CD14-positive monocyte (primary cell): Measurements from ENCODE around the gene ALDH18A1. TPM values are rescaled to one million over a fixed set of nuclear protein-coding genes. Genes with fewer than 3 reads are reported as not detected.
A peak's percentile ranks its signal among the peaks of the same experiment; 100 is the strongest.

Source experiments
- DNase-seq, 3 donors: peaks; one replicate each; pipeline ENCODE4 v3.0.0-alpha.2; 2011 to 2022
- H2AFZ ChIP-seq: 2 replicates; pipeline ENCODE4 v1.6.0; 2012; ENCODE audit warnings: mild to moderate bottlenecking, low read depth, low read length, inconsistent platforms; ENCODE audit not compliant: insufficient read depth, poor library complexity, severe bottlenecking
- H3K27ac ChIP-seq, 2 donors: 1 replicate in 1 of 2; 2 replicates in 1 of 2; pipeline ENCODE4 v1.5.1; 2012 to 2013; ENCODE audit warnings: low read length in 2 of 2, control low read depth in 1 of 2, inconsistent platforms in 1 of 2, low read depth in 1 of 2, mild to moderate bottlenecking in 1 of 2
- H3K27me3 ChIP-seq, 2 donors: one replicate each; pipeline versions ENCODE4 v1.6.0 to v1.6.1; 2011 to 2013; ENCODE audit warnings: low read length in 2 of 2; ENCODE audit not compliant: control insufficient read depth in 2 of 2, insufficient read depth in 2 of 2
- H3K36me3 ChIP-seq, 2 donors: replicated peaks in 1 of 2; 1 replicate in 1 of 2; 2 replicates in 1 of 2; pipeline versions ENCODE4 v1.5.1 to v1.6.1; 2012 to 2013; ENCODE audit warnings: low read length in 2 of 2, control low read depth in 1 of 2, inconsistent platforms in 1 of 2, mild to moderate bottlenecking in 1 of 2; ENCODE audit not compliant: insufficient read depth in 2 of 2, control insufficient read depth in 1 of 2
- H3K4me1 ChIP-seq, 2 donors: 1 replicate in 1 of 2; 2 replicates in 1 of 2; pipeline versions ENCODE4 v1.5.1 to v1.6.1; 2012 to 2013; ENCODE audit warnings: low read length in 2 of 2, control low read depth in 1 of 2, inconsistent platforms in 1 of 2, mild to moderate bottlenecking in 1 of 2, moderate library complexity in 1 of 2; ENCODE audit not compliant: insufficient read depth in 2 of 2, control insufficient read depth in 1 of 2
- H3K4me2 ChIP-seq: replicated peaks from 2 replicates; pipeline ENCODE3; 2012; ENCODE audit warnings: low read length, moderate library complexity, mild to moderate bottlenecking; ENCODE audit not compliant: poor library complexity, severe bottlenecking; ENCODE audit errors: extremely low read depth
- H3K4me3 ChIP-seq, 3 experiments: fragments of 200-600 bp in 1 of 3; sonication (generic) in 1 of 3; replicated peaks in 1 of 3; 1 replicate in 2 of 3; 2 replicates in 1 of 3; pipeline ENCODE4 v1.5.1; 2011 to 2013; ENCODE audit warnings: low read length in 3 of 3, mild to moderate bottlenecking in 3 of 3, control low read depth in 2 of 3, low read depth in 2 of 3, inconsistent platforms in 1 of 3, moderate library complexity in 1 of 3
- H3K79me2 ChIP-seq: 2 replicates; pipeline ENCODE4 v1.6.0; 2012; ENCODE audit warnings: mild to moderate bottlenecking, control low read depth, inconsistent platforms, low read length, moderate library complexity; ENCODE audit not compliant: insufficient read depth
- H3K9ac ChIP-seq: 2 replicates; pipeline ENCODE4 v1.6.0; 2017; ENCODE audit warnings: low read length, mild to moderate bottlenecking; ENCODE audit not compliant: insufficient read depth, poor library complexity, severe bottlenecking
- H3K9me3 ChIP-seq, 2 donors: replicated peaks in 1 of 2; 1 replicate in 1 of 2; 2 replicates in 1 of 2; pipeline versions ENCODE4 v1.5.1 to v1.6.1; 2012 to 2013; ENCODE audit warnings: low read length in 2 of 2, control low read depth in 1 of 2; ENCODE audit not compliant: control insufficient read depth in 1 of 2, insufficient read depth in 1 of 2
- H4K20me1 ChIP-seq: 2 replicates; pipeline ENCODE4 v1.6.0; 2012; ENCODE audit warnings: mild to moderate bottlenecking, low read length, control low read depth, moderate library complexity; ENCODE audit not compliant: insufficient read depth
- H3K27ac Mint-ChIP-seq, 7 donors: one replicate each; pipeline ENCODE4 v1.8.0; 2020; ENCODE audit warnings: mild to moderate bottlenecking in 7 of 7, mixed read lengths in 7 of 7, moderate library complexity in 6 of 7, inconsistent platforms in 2 of 7
- H3K27me3 Mint-ChIP-seq, 3 donors: one replicate each; pipeline ENCODE4 v1.8.0; 2021 to 2022; ENCODE audit warnings: low read depth in 3 of 3, mild to moderate bottlenecking in 3 of 3, mixed read lengths in 3 of 3, moderate library complexity in 3 of 3, inconsistent platforms in 1 of 3
- H3K36me3 Mint-ChIP-seq, 2 donors: one replicate each; pipeline ENCODE4 v1.8.0; 2020; ENCODE audit warnings: mixed read lengths in 2 of 2, inconsistent platforms in 1 of 2, mild to moderate bottlenecking in 1 of 2
- H3K4me1 Mint-ChIP-seq: one replicate; pipeline ENCODE4 v1.8.0; 2020; ENCODE audit warnings: mild to moderate bottlenecking, mixed read lengths
- H3K4me3 Mint-ChIP-seq, 2 donors: one replicate each; pipeline ENCODE4 v1.8.0; 2020; ENCODE audit warnings: mild to moderate bottlenecking in 2 of 2, mixed read lengths in 2 of 2, moderate library complexity in 1 of 2
- H3K9me3 Mint-ChIP-seq, 7 donors: one replicate each; pipeline ENCODE4 v1.8.0; 2020 to 2022; ENCODE audit warnings: mixed read lengths in 7 of 7, mild to moderate bottlenecking in 6 of 7, moderate library complexity in 6 of 7, inconsistent platforms in 2 of 7
- CTCF ChIP-seq: fragments of 200-600 bp; IDR thresholded peaks from one replicate; pipeline ENCODE4 v1.8.0; 2022; ENCODE audit warnings: antibody characterized with exemption, mild to moderate bottlenecking
- WGBS: methylation state at CpG from one replicate; pipeline ENCODE4 v1.1.5; 2013; ENCODE audit warnings: missing lambda C conversion rate; ENCODE audit not compliant: insufficient coverage; 5-methylcytosine and 5-hydroxymethylcytosine counted together
- intact Hi-C, 2 donors: fragments of 100-400 bp; cut with micrococcal nuclease; formaldehyde crosslinking; loops; one replicate each; pipeline versions ENCODE4 v1.15.0 to v1.15.1; 2023
- polyA plus RNA-seq, 3 donors: library from polyadenylated mRNA; depleted of rRNA in 1 of 3; unstranded in 2 of 3; stranded (reverse) in 1 of 3; fragments of 300-500 nt in 2 of 3; fragments of >200 nt in 1 of 3; fragmentation: Illumina TruSeq in 2 of 3; gene quantifications; 1 replicate in 2 of 3; 2 replicates in 1 of 3; pipeline ENCODE4 v1.2.3, GENCODE V29; 2012 to 2021

The ALDH18A1 gene
- polyA plus RNA-seq, 3 donors = 1.7 to 2.6 (median 2.6) TPM

GRCh38 chr10:95569368-95569767 is 87.1 kb downstream of the ALDH18A1 start:
- H3K4me2 ChIP-seq = no peak overlapping the region
- Mint-ChIP-seq H3K27me3 (peaks cover 4 to 6% (median 4%) of the 10 kb centered on the region in 3 donors), H3K4me1 (peaks cover 25% of the 10 kb centered on the region), H3K4me3 (no peak overlapping the region), H3K27ac (peak overlapping the region in 3 of 7 donors; percentile 23 to 41 (median 27)), H3K36me3 (no peaks in the 10 kb centered on the region), H3K9me3 (no peaks in the 10 kb centered on the region)
- no peak overlapping the region for H2AFZ ChIP-seq
- no peaks in the 10 kb centered on the region for H3K36me3 ChIP-seq
- no peak for TF ChIP-seq CTCF
- no peak overlapping the region for H3K4me3 ChIP-seq
- no peaks in the 10 kb centered on the region for H3K9me3 ChIP-seq
- H4K20me1 ChIP-seq = no peaks in the 10 kb centered on the region
- H3K79me2 ChIP-seq = no peaks in the 10 kb centered on the region
- intact Hi-C loops = no loop called here
- peaks cover 19 to 28% of the 10 kb centered on the region in 2 donors for H3K4me1 ChIP-seq
- H3K9ac ChIP-seq = no peak overlapping the region
- no peaks in the 10 kb centered on the region for H3K27me3 ChIP-seq
- peak in 2 of 3 donors; percentile 21 to 37 for DNase-seq
- no peak overlapping the region for H3K27ac ChIP-seq

- no peak overlapping the region for H3K4me2 ChIP-seq
- Mint-ChIP-seq H3K9me3 (no peaks in the 10 kb centered on the region), H3K36me3 (no peaks in the 10 kb centered on the region), H3K27ac (peak overlapping the region in 2 of 7 donors; percentile 27 to 65), H3K4me3 (peak overlapping the region in 1 of 2 donors; percentile 51), H3K4me1 (peaks cover 25% of the 10 kb centered on the region), H3K27me3 (peaks cover 0 to 4% (median 4%) of the 10 kb centered on the region in 3 donors)
- H3K9me3 ChIP-seq = no peaks in the 10 kb centered on the region
- no peak overlapping the region for H3K27ac ChIP-seq
- TF ChIP-seq CTCF = no peak
- no peak overlapping the region for H3K4me3 ChIP-seq
- H3K79me2 ChIP-seq = no peaks in the 10 kb centered on the region
- H3K36me3 ChIP-seq = no peaks in the 10 kb centered on the region
- DNase-seq = peak in 1 of 3 donors; percentile 10
- no peak overlapping the region for H2AFZ ChIP-seq
- WGBS = no CpG with 5 or more reads among the region's 5 CpGs
- intact Hi-C loops = no loop called here
- H3K27me3 ChIP-seq = no peaks in the 10 kb centered on the region
- no peaks in the 10 kb centered on the region for H4K20me1 ChIP-seq
- peaks cover 19 to 28% of the 10 kb centered on the region in 2 donors for H3K4me1 ChIP-seq
- H3K9ac ChIP-seq = no peak overlapping the region
Measured at GRCh38 chr10:95567903-95568630, 88.4 kb downstream of the ALDH18A1 start.
